GM12878 (cell line): ENCODE results near the gene MLKL. TPM values are rescaled to one million over a fixed set of nuclear protein-coding genes. Genes with fewer than 3 reads are reported as not detected.

Experiments used
- ATF7 ChIP-seq: fragments of 450-650 bp; IDR thresholded peaks from 2 replicates; pipeline ENCODE4 v1.6.1; 2016; ENCODE audit warnings: low read depth, mild to moderate bottlenecking
- CHD2 ChIP-seq: IDR thresholded peaks from 2 replicates; pipeline ENCODE4 v1.6.1; 2011; ENCODE audit warnings: low read depth, low read length, improper control_type of control experiment, borderline replicate concordance
- CREM ChIP-seq: IDR thresholded peaks from 2 replicates; pipeline ENCODE4 v1.6.1; 2014; ENCODE audit warnings: antibody characterized with exemption, low read depth
- FOS ChIP-seq: IDR thresholded peaks from 3 replicates; pipeline ENCODE4 v1.6.1; 2011; ENCODE audit warnings: borderline replicate concordance; ENCODE audit not compliant: insufficient read length; ENCODE audit errors: extremely low read depth
- HDGF ChIP-seq: fragments of 450-650 bp; IDR thresholded peaks from 2 replicates; pipeline ENCODE4 v1.6.1; 2016; ENCODE audit warnings: antibody characterized with exemption
- IKZF1 ChIP-seq: fragments of 450-650 bp; conservative IDR thresholded peaks from 2 replicates; pipeline ENCODE4 v1.6.1; 2017; ENCODE audit warnings: antibody characterized with exemption, mild to moderate bottlenecking
- IRF4 ChIP-seq: IDR thresholded peaks from 2 replicates; pipeline ENCODE4 v1.6.1; 2011; ENCODE audit warnings: low read depth, low read length
- KAT2A ChIP-seq: conservative IDR thresholded peaks from 2 replicates; pipeline ENCODE4 v1.6.1; 2011; ENCODE audit warnings: low read depth, low read length; ENCODE audit not compliant: control insufficient read depth
- LARP7 ChIP-seq: fragments of 450-650 bp; IDR thresholded peaks from 2 replicates; pipeline ENCODE4 v1.6.1; 2017; ENCODE audit warnings: mild to moderate bottlenecking
- NFYA ChIP-seq: IDR thresholded peaks from 2 replicates; pipeline ENCODE4 v1.6.1; 2011; ENCODE audit warnings: low read depth, mild to moderate bottlenecking, low read length, improper control_type of control experiment, borderline replicate concordance
- POLR2A ChIP-seq: IDR thresholded peaks from 2 replicates; pipeline ENCODE4 v1.6.1; 2011; ENCODE audit warnings: low read depth, mild to moderate bottlenecking, low read length
- POLR2AphosphoS5 ChIP-seq: IDR thresholded peaks from 2 replicates; pipeline ENCODE4 v1.6.1; 2011; ENCODE audit warnings: mild to moderate bottlenecking, low read length, inconsistent platforms
- RAD51 ChIP-seq: fragments of 450-650 bp; IDR thresholded peaks from 2 replicates; pipeline ENCODE4 v1.6.1; 2016; ENCODE audit warnings: moderate library complexity, mild to moderate bottlenecking, inconsistent platforms
- RBBP5 ChIP-seq: fragments of 200-600 bp; sonication (generic); conservative IDR thresholded peaks from 2 replicates; pipeline ENCODE4 v1.6.1; 2016
- RELA ChIP-seq: fragments of 450-650 bp; IDR thresholded peaks from 2 replicates; pipeline ENCODE4 v1.8.0; 2014; ENCODE audit warnings: borderline replicate concordance; ENCODE audit not compliant: partially characterized antibody
- SP1 ChIP-seq: IDR thresholded peaks from one replicate; pipeline ENCODE4 v1.6.1; 2011; ENCODE audit warnings: low read depth, low read length
- SRF ChIP-seq, 2 experiments: IDR thresholded peaks; 2 replicates each; pipeline ENCODE4 v1.6.1; 2011; ENCODE audit warnings: low read depth in 2 of 2, low read length in 2 of 2, mild to moderate bottlenecking in 1 of 2, moderate library complexity in 1 of 2
- YY1 ChIP-seq: IDR thresholded peaks from 2 replicates; pipeline ENCODE4 v1.6.1; 2011; ENCODE audit warnings: low read depth, mild to moderate bottlenecking, low read length
- ZNF217 ChIP-seq: fragments of 450-650 bp; IDR thresholded peaks from 2 replicates; pipeline ENCODE4 v1.6.1; 2017; ENCODE audit warnings: antibody characterized with exemption, mild to moderate bottlenecking
- polyA plus RNA-seq, 11 experiments: library from polyadenylated mRNA; depleted of rRNA in 4 of 11; unstranded in 6 of 11; stranded (reverse) in 5 of 11; fragments of >200 nt; fragmentation: Nextera tagmentation in 4 of 11; fragmentation: Illumina TruSeq in 1 of 11; extraction: Ambion mirVana in 4 of 11; extraction: Trizol in 1 of 11; gene quantifications; 1 replicate in 1 of 11; 2 replicates in 10 of 11; pipeline versions ENCODE4 v1.2.1 to v1.2.3, GENCODE V29; 2011 to 2016; ENCODE audit warnings: inconsistent platforms in 2 of 11, missing spikeins in 2 of 11, low read depth in 1 of 11
- total RNA-seq, 4 experiments: library from RNA; depleted of rRNA in 3 of 4; stranded (reverse); fragments of >200 nt in 3 of 4; fragmentation: Illumina TruSeq in 1 of 4; extraction: Trizol in 1 of 4; gene quantifications; 2 replicates each; pipeline versions ENCODE4 v1.2.1 to v1.2.3, GENCODE V29; 2013 to 2021
- TF ChIP-seq, protein P1 (sequence below): fragments of 450-650 bp; IDR thresholded peaks from 2 replicates; pipeline ENCODE4 v1.6.1; 2014; ENCODE audit warnings: mild to moderate bottlenecking
- TF ChIP-seq, protein P2 (sequence below): IDR thresholded peaks from 2 replicates; pipeline ENCODE4 v1.6.1; 2012; ENCODE audit warnings: low read depth, low read length, improper control_type of control experiment
- TF ChIP-seq, protein P3 (sequence below): IDR thresholded peaks from 2 replicates; pipeline ENCODE4 v1.6.1; 2011; ENCODE audit warnings: low read depth, low read length, improper control_type of control experiment, borderline replicate concordance
- TF ChIP-seq, protein P4 (sequence below): fragments of 450-650 bp; IDR thresholded peaks from 2 replicates; pipeline ENCODE4 v1.6.1; 2017; ENCODE audit warnings: mild to moderate bottlenecking, moderate library complexity

MLKL gene
- total and polyA plus RNA-seq, 10 of the 15 experiments (the other 5 are each of a cell fraction or from before 2014, with no cell fraction given) = 3.8 to 14.5 (median 11.2) TPM

GRCh38 chr16:74695450-74696422, 4.9 kb downstream of the MLKL start (continued):
- TF ChIP-seq LARP7 (no peak; the same call in 1 of the 2 replicates), RELA (peak; percentile 62), ZNF217 (no peak), HDGF (peak; percentile 26; the same call in 1 of the 2 replicates), RBBP5 (no peak), ATF7 (no peak), SRF (IDR thresholded peaks at IDR 0.05; ENCODE audit: low read depth in 2 of 2, low read length in 2 of 2) (0 out of 4 replicates have a peak, but pooled peaks of 1 of the 2 experiments have one; percentile 5), SP1 (peak; percentile 80), CHD2 (peak; percentile 55; the same call in 1 of the 2 replicates), KAT2A (no peak), CREM (peak; percentile 77), IKZF1 (peak; percentile 71), IRF4 (no peak), RAD51 (peak; percentile 98), YY1 (peak; percentile 26; the same call in 1 of the 2 replicates), NFYA (peak; percentile 83), FOS (peak; percentile 81), POLR2A (peak; percentile 59; the same call in 1 of the 2 replicates), POLR2AphosphoS5 (peak; percentile 35; the same call in 1 of the 2 replicates)
- TF ChIP-seq, protein P1, sequence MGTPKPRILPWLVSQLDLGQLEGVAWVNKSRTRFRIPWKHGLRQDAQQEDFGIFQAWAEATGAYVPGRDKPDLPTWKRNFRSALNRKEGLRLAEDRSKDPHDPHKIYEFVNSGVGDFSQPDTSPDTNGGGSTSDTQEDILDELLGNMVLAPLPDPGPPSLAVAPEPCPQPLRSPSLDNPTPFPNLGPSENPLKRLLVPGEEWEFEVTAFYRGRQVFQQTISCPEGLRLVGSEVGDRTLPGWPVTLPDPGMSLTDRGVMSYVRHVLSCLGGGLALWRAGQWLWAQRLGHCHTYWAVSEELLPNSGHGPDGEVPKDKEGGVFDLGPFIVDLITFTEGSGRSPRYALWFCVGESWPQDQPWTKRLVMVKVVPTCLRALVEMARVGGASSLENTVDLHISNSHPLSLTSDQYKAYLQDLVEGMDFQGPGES = peak; percentile 74
- TF ChIP-seq, protein P2, sequence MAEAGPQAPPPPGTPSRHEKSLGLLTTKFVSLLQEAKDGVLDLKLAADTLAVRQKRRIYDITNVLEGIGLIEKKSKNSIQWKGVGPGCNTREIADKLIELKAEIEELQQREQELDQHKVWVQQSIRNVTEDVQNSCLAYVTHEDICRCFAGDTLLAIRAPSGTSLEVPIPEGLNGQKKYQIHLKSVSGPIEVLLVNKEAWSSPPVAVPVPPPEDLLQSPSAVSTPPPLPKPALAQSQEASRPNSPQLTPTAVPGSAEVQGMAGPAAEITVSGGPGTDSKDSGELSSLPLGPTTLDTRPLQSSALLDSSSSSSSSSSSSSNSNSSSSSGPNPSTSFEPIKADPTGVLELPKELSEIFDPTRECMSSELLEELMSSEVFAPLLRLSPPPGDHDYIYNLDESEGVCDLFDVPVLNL = no peak
- TF ChIP-seq, protein P3, sequence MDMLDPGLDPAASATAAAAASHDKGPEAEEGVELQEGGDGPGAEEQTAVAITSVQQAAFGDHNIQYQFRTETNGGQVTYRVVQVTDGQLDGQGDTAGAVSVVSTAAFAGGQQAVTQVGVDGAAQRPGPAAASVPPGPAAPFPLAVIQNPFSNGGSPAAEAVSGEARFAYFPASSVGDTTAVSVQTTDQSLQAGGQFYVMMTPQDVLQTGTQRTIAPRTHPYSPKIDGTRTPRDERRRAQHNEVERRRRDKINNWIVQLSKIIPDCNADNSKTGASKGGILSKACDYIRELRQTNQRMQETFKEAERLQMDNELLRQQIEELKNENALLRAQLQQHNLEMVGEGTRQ = peak; percentile 98
- TF ChIP-seq, protein P4, sequence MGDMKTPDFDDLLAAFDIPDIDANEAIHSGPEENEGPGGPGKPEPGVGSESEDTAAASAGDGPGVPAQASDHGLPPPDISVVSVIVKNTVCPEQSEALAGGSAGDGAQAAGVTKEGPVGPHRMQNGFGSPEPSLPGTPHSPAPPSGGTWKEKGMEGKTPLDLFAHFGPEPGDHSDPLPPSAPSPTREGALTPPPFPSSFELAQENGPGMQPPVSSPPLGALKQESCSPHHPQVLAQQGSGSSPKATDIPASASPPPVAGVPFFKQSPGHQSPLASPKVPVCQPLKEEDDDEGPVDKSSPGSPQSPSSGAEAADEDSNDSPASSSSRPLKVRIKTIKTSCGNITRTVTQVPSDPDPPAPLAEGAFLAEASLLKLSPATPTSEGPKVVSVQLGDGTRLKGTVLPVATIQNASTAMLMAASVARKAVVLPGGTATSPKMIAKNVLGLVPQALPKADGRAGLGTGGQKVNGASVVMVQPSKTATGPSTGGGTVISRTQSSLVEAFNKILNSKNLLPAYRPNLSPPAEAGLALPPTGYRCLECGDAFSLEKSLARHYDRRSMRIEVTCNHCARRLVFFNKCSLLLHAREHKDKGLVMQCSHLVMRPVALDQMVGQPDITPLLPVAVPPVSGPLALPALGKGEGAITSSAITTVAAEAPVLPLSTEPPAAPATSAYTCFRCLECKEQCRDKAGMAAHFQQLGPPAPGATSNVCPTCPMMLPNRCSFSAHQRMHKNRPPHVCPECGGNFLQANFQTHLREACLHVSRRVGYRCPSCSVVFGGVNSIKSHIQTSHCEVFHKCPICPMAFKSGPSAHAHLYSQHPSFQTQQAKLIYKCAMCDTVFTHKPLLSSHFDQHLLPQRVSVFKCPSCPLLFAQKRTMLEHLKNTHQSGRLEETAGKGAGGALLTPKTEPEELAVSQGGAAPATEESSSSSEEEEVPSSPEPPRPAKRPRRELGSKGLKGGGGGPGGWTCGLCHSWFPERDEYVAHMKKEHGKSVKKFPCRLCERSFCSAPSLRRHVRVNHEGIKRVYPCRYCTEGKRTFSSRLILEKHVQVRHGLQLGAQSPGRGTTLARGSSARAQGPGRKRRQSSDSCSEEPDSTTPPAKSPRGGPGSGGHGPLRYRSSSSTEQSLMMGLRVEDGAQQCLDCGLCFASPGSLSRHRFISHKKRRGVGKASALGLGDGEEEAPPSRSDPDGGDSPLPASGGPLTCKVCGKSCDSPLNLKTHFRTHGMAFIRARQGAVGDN = no peak
